ENCODE data around the gene ATG4A. TPM values are rescaled to one million over a fixed set of nuclear protein-coding genes. Genes with fewer than 3 reads are reported as not detected.

Gene ATG4A
- total RNA-seq, 1 donor from 2014 or later: 17.4 TPM

- intact Hi-C loops (cut with micrococcal nuclease): no loop called here
- no peaks in the 10 kb centered on the region for H3K27me3 ChIP-seq (ENCODE audit: low read depth)
- H3K4me1 ChIP-seq: no peaks in the 10 kb centered on the region
- H3K36me3 ChIP-seq: no peaks in the 10 kb centered on the region
- no peak overlapping the region for H3K4me3 ChIP-seq
- H3K27ac ChIP-seq (replicated peaks): no peak overlapping the region
- DNase-seq: no peak
- no peak for TF ChIP-seq CTCF (IDR thresholded peaks at IDR 0.05; ENCODE audit: borderline replicate concordance)
- no peaks in the 10 kb centered on the region for H3K9me3 ChIP-seq (replicated peaks)
These were observed 18.8 kb upstream of the ATG4A start for GRCh38 chrX:108072746-108073145.

- Histone ChIP-seq H3K27me3 (ENCODE audit: low read depth) (no peaks in the 10 kb centered on the region), H3K4me3 (no peak overlapping the region), H3K27ac (replicated peaks) (no peak overlapping the region), H3K36me3 (peaks cover 19% of the 10 kb centered on the region), H3K4me1 (no peaks in the 10 kb centered on the region), H3K9me3 (replicated peaks) (no peaks in the 10 kb centered on the region)
- DNase-seq: no peak
- intact Hi-C loops (cut with micrococcal nuclease): no loop called here
- no peak for TF ChIP-seq CTCF (IDR thresholded peaks at IDR 0.05; ENCODE audit: borderline replicate concordance)
These were observed 10.5 kb upstream of the ATG4A start for GRCh38 chrX:108081110-108081509.

GRCh38 chrX:108087792-108088191 lies 3.8 kb upstream of the ATG4A start:
- intact Hi-C loops (cut with micrococcal nuclease): no loop called here
- no peak overlapping the region for H3K4me3 ChIP-seq
- no peak for TF ChIP-seq CTCF (IDR thresholded peaks at IDR 0.05; ENCODE audit: borderline replicate concordance)
- H3K27me3 ChIP-seq (ENCODE audit: low read depth): no peaks in the 10 kb centered on the region
- H3K36me3 ChIP-seq: peaks cover 34% of the 10 kb centered on the region
- H3K27ac ChIP-seq (replicated peaks): no peak overlapping the region
- H3K9me3 ChIP-seq (replicated peaks): no peaks in the 10 kb centered on the region
- H3K4me1 ChIP-seq: peaks cover 29% of the 10 kb centered on the region
- no peak for DNase-seq

- Histone ChIP-seq H3K27me3 (ENCODE audit: low read depth) (no peaks in the 10 kb centered on the region), H3K4me3 (no peak overlapping the region), H3K9me3 (replicated peaks) (no peaks in the 10 kb centered on the region), H3K27ac (replicated peaks) (no peak overlapping the region), H3K36me3 (peaks cover 34% of the 10 kb centered on the region), H3K4me1 (peaks cover 29% of the 10 kb centered on the region)
- TF ChIP-seq CTCF (IDR thresholded peaks at IDR 0.05; ENCODE audit: borderline replicate concordance): no peak
- DNase-seq: no peak
- intact Hi-C loops (cut with micrococcal nuclease): no loop called here
These were observed 3.1 kb upstream of the ATG4A start for GRCh38 chrX:108088511-108088910.

GRCh38 chrX:108090491-108091263 lies 901 bp upstream of the ATG4A start:
- H3K4me1 ChIP-seq: peaks cover 29% of the 10 kb centered on the region
- no peaks in the 10 kb centered on the region for H3K9me3 ChIP-seq (replicated peaks)
- peak overlapping the region; percentile 78 for H3K4me3 ChIP-seq
- peaks cover 20% of the 10 kb centered on the region for H3K36me3 ChIP-seq
- peak overlapping the region; percentile 88 for H3K27ac ChIP-seq (replicated peaks)
- no peaks in the 10 kb centered on the region for H3K27me3 ChIP-seq (ENCODE audit: low read depth)
- no peak for DNase-seq
- intact Hi-C loops (cut with micrococcal nuclease): no loop called here
- no peak for TF ChIP-seq CTCF (IDR thresholded peaks at IDR 0.05; ENCODE audit: borderline replicate concordance)
